ENCODE measurements around the gene CD2BP2.

DNA sequence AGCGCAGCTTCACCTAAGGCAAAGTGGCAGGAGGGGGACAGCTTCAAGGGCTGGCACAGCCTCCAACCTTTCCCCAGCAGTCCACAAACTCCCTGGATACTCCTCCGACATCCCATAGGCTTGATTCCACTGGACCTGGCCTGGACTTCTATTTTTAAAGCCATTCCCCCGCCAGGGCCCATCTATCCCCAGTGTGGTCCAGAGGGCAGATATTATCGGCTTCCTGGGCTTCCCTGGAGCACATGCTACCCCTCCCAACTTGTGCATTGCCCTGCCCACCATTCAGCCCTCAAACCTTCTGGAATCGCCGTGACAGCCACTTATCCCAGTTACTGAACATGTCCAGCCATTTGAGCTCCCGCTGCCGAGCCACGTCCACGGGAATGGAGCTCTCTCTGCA, 10.1 kb upstream of the CD2BP2 start:
- TF ChIP-seq, protein P1, sequence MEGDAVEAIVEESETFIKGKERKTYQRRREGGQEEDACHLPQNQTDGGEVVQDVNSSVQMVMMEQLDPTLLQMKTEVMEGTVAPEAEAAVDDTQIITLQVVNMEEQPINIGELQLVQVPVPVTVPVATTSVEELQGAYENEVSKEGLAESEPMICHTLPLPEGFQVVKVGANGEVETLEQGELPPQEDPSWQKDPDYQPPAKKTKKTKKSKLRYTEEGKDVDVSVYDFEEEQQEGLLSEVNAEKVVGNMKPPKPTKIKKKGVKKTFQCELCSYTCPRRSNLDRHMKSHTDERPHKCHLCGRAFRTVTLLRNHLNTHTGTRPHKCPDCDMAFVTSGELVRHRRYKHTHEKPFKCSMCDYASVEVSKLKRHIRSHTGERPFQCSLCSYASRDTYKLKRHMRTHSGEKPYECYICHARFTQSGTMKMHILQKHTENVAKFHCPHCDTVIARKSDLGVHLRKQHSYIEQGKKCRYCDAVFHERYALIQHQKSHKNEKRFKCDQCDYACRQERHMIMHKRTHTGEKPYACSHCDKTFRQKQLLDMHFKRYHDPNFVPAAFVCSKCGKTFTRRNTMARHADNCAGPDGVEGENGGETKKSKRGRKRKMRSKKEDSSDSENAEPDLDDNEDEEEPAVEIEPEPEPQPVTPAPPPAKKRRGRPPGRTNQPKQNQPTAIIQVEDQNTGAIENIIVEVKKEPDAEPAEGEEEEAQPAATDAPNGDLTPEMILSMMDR (IDR thresholded peaks at IDR 0.05) = no peak
- TF ChIP-seq POLR2A (IDR thresholded peaks at IDR 0.05) = no peak

Data from thyroid gland (tissue), 4 donors.